NK-92 (cell line): ENCODE measurements around the gene SSC5D.

Experiments used
- DNase-seq: peaks from one replicate; lab custom pipeline; 2025; ENCODE audit not compliant: unreplicated experiment; lab: John Stamatoyannopoulos, UW

SSC5D gene

DNA sequence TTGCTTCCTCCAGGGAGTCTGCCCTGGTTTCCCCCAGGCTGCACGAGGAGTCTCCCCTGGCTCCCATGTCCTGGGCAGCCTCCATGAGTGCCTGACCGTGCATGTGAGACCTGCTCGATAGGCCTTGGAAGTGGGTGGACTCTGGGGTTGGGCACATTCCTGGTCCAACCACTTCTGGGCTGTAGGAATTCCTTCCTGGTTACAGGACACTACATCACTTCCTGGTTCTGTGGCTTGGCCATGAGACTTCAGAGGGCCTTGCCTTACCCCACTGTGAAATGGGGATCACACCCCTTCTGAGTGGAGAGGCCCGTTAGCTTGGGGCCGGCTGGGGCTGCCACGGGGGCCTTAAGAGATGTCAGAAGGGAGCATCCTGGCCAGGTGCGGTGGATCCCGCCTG, 15.8 kb upstream of the SSC5D start:
- no peak for DNase-seq

GRCh38 chr19:55473225-55474012, 14.8 kb upstream of the SSC5D start:
- no peak for DNase-seq

DNA sequence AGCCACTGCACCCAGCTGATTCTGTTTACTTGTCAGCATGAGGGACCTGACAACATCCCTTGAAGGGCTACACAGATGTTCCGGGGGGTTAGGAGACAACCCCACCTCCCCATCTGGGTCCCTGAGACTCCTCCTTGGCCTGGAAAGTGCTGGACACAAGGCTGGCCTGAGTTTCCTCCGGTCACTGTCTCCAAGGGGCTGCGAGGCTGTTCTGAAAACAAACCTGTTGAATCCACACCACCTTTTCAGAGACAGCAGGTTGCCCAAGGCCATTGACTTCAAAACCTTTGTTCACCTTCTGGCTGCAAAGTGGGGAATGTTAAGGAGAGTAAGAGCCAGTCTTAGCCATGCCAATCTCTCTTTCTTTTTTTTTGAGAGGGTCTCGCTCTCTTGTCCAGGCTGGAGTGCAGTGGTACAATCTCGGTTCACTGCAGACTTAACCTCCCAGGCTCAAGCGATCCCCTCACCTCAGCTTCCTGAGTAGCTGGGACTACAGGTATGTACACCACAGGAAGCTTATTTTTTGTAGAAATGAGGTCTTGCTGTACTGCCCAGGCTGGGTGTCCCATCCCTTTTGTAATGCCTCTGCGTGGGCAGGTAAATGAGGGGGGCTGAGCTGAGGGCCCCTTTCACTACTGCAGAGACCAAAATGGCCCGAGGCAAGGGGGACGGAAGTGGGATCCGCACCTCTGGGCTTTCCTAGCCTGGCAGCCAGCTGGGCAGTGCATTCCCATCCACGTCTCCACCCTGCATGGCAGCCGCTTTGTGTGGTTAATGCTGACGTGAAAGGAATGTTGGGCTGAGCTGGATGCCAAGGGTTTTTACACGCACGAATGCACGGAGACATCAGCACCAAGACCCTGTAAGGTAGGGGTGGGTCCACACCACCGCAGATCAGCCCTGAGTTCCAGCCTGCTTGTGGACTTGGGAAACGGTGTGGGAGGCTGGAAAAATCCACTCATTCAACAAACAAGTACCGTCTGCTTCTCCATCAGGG, 13.7 kb upstream of the SSC5D start:
- DNase-seq, result no peak

- peak; percentile 71 for DNase-seq
These were observed 12.0 kb upstream of the SSC5D start, which contains the start of gene ZNF628 for GRCh38 chr19:55476100-55476775. TSS of gene ZNF628 (plus strand) at chr19:55476617. CDS start at chr19:55479911, 3,294 bp downstream.

DNA sequence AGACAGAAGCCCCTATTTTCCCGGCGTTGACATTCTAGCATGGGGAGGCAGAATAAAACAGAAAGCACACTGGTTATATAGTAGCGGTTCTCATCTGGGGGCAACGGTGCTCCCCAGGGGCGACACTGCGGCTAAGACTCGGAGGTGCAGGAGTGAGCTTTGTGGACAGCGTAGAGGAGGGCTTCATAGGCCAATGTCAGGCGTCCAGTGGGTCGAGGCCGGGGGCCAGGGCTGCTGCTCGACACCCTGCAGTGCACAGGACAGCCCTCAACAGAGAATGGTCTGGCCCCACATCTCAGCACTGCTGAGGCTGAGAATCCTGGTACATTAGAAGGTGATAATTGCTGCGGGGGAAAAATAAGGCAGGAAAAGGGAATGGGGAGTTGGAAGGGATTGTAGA, 10.3 kb upstream of the SSC5D start:
- no peak for DNase-seq

- no peak for DNase-seq
These were observed 9.9 kb upstream of the SSC5D start for GRCh38 chr19:55478364-55478763.

GRCh38 chr19:55479045-55479444, 9.2 kb upstream of the SSC5D start:
- no peak for DNase-seq

DNA sequence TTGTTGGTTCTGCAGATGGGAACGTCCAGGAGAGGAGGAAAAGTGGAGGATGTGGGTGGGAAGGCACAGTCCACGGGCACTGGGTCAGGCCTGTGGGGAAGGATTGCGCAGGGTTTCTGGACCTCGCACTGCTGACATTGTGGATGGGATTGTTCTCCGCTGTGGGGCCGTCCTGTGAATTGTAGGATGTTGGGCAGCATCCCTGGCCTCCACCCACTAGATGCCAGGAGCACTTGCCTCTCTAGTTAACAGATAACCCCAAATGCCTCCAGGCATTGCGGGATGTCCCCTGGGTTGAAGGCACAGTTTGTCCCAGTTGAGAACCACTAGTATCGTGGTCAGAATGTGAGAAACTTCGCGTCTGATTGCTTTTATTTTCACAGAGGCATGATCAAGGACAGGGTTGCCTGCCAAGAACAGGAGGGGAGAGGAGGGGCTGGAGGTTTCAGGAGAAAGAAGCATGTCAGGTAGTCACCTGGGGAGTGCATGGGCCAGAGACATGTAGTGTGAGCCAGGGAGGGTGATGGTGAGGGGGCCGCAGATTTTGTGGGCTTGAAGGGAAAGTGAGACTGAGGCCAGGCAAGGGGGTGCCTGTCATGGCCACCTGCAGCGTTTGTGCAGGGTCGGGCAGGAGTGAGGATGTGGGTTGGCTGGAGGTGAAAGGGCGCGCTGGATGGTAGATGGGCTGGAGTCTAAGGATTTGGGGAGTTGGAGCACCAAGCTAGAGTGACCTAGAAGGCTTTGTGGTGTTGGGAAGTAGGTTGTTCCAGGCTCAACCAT, 8.6 kb upstream of the SSC5D start:
- no peak for DNase-seq

- DNase-seq, result no peak
These were observed 7.0 kb upstream of the SSC5D start for GRCh38 chr19:55481148-55481793.

DNA sequence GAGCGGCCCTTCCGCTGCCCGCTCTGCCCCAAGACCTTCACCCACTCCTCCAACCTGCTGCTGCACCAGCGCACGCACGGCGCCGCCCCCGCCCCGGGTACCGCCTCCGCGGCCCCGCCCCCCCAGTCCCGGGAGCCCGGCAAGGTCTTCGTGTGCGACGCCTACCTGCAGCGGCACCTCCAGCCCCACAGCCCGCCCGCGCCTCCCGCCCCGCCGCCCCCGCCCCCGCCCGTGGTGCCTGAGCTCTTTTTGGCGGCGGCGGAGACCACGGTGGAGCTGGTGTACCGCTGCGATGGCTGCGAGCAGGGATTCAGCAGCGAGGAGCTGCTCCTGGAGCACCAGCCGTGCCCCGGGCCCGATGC, 6.5 kb upstream of the SSC5D start:
- no peak for DNase-seq

GRCh38 chr19:55482156-55482961, 5.9 kb upstream of the SSC5D start:
- no peak for DNase-seq

DNA sequence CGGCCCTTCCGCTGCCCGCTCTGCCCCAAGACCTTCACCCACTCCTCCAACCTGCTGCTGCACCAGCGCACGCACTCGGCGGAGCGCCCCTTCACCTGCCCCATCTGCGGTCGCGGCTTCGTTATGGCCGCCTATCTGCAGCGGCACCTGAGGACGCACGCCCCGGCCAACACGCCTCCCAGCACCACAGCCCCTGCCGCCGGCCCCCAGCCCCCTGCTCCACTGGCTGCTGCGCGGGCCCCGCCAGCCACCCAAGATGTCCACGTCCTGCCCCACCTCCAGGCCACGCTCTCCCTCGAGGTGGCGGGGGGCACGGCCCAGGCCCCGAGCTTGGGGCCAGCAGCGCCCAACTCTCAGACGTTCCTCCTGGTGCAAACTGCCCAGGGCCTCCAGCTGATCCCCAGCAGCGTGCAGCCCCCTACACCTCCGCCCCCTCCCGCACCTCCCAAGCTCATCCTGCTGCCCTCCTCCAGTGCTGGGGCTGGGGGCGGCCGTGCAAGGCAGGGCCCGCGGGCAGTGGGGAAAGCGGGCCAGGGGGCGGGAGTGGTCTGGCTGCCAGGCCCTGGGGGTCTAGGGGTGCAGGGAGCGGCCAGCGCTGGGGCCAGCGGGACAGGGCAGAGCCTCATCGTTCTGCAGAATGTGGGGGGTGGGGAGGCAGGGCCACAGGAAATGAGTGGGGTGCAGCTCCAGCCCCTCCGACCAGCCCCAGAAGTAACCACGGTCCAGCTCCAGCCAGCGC, 5.1 kb upstream of the SSC5D start:
- no peak for DNase-seq

- no peak for DNase-seq
These were observed 4.3 kb upstream of the SSC5D start for GRCh38 chr19:55483706-55484592.

DNA sequence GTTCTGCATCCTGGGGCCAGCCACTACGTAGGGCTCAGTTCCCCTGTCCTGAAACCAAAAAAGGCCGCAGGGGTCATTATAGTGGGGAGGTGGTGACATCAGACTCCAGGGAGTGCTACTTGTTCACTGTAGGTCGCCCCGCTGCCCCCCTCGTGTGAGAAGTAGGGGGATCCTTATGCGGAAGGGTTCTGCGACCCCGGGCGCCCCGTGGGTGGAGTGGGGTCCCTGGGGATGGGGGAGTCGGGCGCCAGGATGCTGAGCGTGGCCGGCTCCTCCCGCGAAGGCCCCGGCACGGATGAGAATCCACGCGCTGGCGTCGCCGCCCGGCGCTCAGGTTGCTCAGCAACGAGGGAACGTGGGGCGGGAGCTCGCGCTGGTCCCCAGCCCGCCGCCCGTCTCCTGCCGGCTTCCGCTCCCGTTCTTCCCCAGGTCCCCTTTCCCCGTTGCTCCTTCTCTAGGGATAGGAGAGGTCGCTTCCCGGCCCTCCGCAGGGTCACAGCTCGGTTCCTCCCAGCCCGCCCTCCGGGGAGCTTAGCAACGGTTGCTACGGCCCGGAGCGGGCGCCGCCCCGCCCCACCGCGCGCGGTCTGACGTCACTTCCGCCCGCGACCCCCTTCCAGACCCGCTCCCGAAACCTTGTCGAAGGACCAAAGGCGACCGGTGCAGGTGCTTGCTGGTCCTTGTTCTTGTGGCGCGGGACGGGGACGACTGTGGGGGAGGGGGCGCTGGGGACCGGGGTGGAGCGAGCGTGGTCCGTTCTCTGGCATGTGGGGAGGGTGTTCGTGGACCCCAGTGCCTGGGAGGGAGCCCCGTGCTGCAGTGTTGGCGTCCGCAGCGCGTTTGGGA, 3.4 kb upstream of the SSC5D start, which contains the start of gene NAT14:
NAT14 (plus strand) TSS at position 596 of the 846 bp plus-strand sequence. CDS start 521 bp downstream, outside the sequence.
- DNase-seq, result no peak

GRCh38 chr19:55485439-55486011, 2.7 kb upstream of the SSC5D start:
- no peak for DNase-seq
